Left lung (tissue), 10 donors: ENCODE data around the gene HLA-DOA. TPM values are rescaled to one million over a fixed set of nuclear protein-coding genes. Genes with fewer than 3 reads are reported as not detected.

Experiments
- ATAC-seq: fragments of 200-7000 bp; cut with Tn5 transposase; one replicate; pipeline ENCODE4 v1.9.1; 2020; ENCODE audit warnings: moderate library complexity
- DNase-seq, 4 donors: peaks; one replicate each; pipeline ENCODE4 v3.0.0-alpha.2; 2013 to 2020
- H3K27ac ChIP-seq, 2 donors: fragments of 200-600 bp; sonication (generic) in 1 of 2; one replicate each; pipeline versions ENCODE4 v1.5.0 to v1.8.0; 2020 to 2021
- H3K27me3 ChIP-seq, 2 donors: fragments of 200-600 bp; sonication (generic) in 1 of 2; one replicate each; pipeline versions ENCODE4 v1.5.0 to v1.8.0; 2020 to 2021
- H3K36me3 ChIP-seq, 2 donors: fragments of 200-600 bp; sonication (generic) in 1 of 2; one replicate each; pipeline versions ENCODE4 v1.5.0 to v1.8.0; 2020 to 2021
- H3K4me1 ChIP-seq, 2 donors: fragments of 200-600 bp; one replicate each; pipeline ENCODE4 v1.8.0; 2021
- H3K4me3 ChIP-seq, 2 donors: fragments of 200-600 bp; sonication (generic) in 1 of 2; one replicate each; pipeline versions ENCODE4 v1.5.0 to v1.8.0; 2020 to 2021; ENCODE audit warnings: mild to moderate bottlenecking in 1 of 2
- H3K9me3 ChIP-seq, 2 donors: fragments of 200-600 bp; sonication (generic) in 1 of 2; one replicate each; pipeline versions ENCODE4 v1.5.0 to v1.8.0; 2020 to 2021
- CTCF ChIP-seq, 2 donors: fragments of 200-600 bp; sonication (generic) in 1 of 2; IDR thresholded peaks; one replicate each; pipeline versions ENCODE4 v1.5.0 to v1.8.0; 2021; ENCODE audit warnings: antibody characterized with exemption in 2 of 2
- intact Hi-C, 2 donors: fragments of 100-400 bp; cut with DNase I; formaldehyde crosslinking; loops; one replicate each; pipeline versions ENCODE4 v1.11.2 to v1.14.2; 2022
- polyA plus RNA-seq, 6 donors: library from polyadenylated mRNA; unstranded; fragments of 120-200 nt; gene quantifications; one replicate each; pipeline ENCODE4 v1.2.1, GENCODE V29; 2013; ENCODE audit not compliant: insufficient read length in 6 of 6
- total RNA-seq, 2 donors: library from RNA; stranded (reverse); fragmentation: NEBNext Ultra II Directional; extraction: Animal tissue kit (Norgen Biotek cat#: 25700); gene quantifications; one replicate each; pipeline ENCODE4 v1.2.1, GENCODE V29; 2021
- donor health status: DM: no; HTN: yes; CAD: no.
- donor health status: DM: no; HTN: no; CAD: no.

The HLA-DOA gene
- total and polyA plus RNA-seq, 8 donors: 1.8 to 20.6 (median 3.0) TPM

GRCh38 chr6:33050014-33050810 lies 40.8 kb upstream of the HLA-DOA start:
- H3K4me3 ChIP-seq: no peak overlapping the region

GRCh38 chr6:33049323-33050013 lies 40.1 kb upstream of the HLA-DOA start:
- no peak overlapping the region for H3K4me3 ChIP-seq
- no peak for TF ChIP-seq CTCF (IDR thresholded peaks at IDR 0.05)

More at GRCh38 chr6:33050014-33050810, 40.8 kb upstream of the HLA-DOA start:
- intact Hi-C loops: no loop called here
- Histone ChIP-seq H3K9me3 (no peaks in the 10 kb centered on the region), H3K27me3 (no peaks in the 10 kb centered on the region), H3K4me1 (no peaks in the 10 kb centered on the region), H3K36me3 (no peaks in the 10 kb centered on the region), H3K27ac (no peak overlapping the region)
- ATAC-seq (no peak), DNase-seq (no peak)
- no peak for TF ChIP-seq CTCF (IDR thresholded peaks at IDR 0.05)

GRCh38 chr6:33040157-33040556 lies 30.8 kb upstream of the HLA-DOA start:
- H3K27me3 ChIP-seq: no peaks in the 10 kb centered on the region
- ATAC-seq (no peak), DNase-seq (no peak)
- no peak overlapping the region for H3K4me3 ChIP-seq
- H3K27ac ChIP-seq: no peak overlapping the region
- intact Hi-C loops: no loop called here
- no peak for TF ChIP-seq CTCF (IDR thresholded peaks at IDR 0.05)
- H3K9me3 ChIP-seq: no peaks in the 10 kb centered on the region
- no peaks in the 10 kb centered on the region for H3K36me3 ChIP-seq
- H3K4me1 ChIP-seq: no peaks in the 10 kb centered on the region

More at GRCh38 chr6:33049323-33050013, 40.1 kb upstream of the HLA-DOA start:
- intact Hi-C loops: no loop called here
- no peaks in the 10 kb centered on the region for H3K36me3 ChIP-seq
- DNase-seq (no peak), ATAC-seq (no peak)
- H3K9me3 ChIP-seq: no peaks in the 10 kb centered on the region
- no peaks in the 10 kb centered on the region for H3K4me1 ChIP-seq
- no peaks in the 10 kb centered on the region for H3K27me3 ChIP-seq
- no peak overlapping the region for H3K27ac ChIP-seq

- intact Hi-C loops: no loop called here
- no peak for ATAC-seq
- no peak for DNase-seq
- H3K27me3 ChIP-seq: no peaks in the 10 kb centered on the region
- H3K4me1 ChIP-seq: no peaks in the 10 kb centered on the region
- no peaks in the 10 kb centered on the region for H3K36me3 ChIP-seq
- no peak overlapping the region for H3K4me3 ChIP-seq
- H3K9me3 ChIP-seq: no peaks in the 10 kb centered on the region
- no peak overlapping the region for H3K27ac ChIP-seq
- TF ChIP-seq CTCF (IDR thresholded peaks at IDR 0.05): no peak
Observed at GRCh38 chr6:33036535-33036934, 27.1 kb upstream of the HLA-DOA start.

- no peak overlapping the region for H3K4me3 ChIP-seq
- H3K27me3 ChIP-seq: no peaks in the 10 kb centered on the region
- DNase-seq: no peak
- intact Hi-C loops: no loop called here
- H3K27ac ChIP-seq: no peak overlapping the region
- H3K9me3 ChIP-seq: no peaks in the 10 kb centered on the region
- TF ChIP-seq CTCF (IDR thresholded peaks at IDR 0.05): no peak
- H3K4me1 ChIP-seq: peaks cover 0 to 8% of the 10 kb centered on the region in 2 donors
- ATAC-seq: no peak
- no peaks in the 10 kb centered on the region for H3K36me3 ChIP-seq
Observed at GRCh38 chr6:33034554-33034953, 25.2 kb upstream of the HLA-DOA start.
